ENCODE data around the gene ORC2. TPM values are rescaled to one million over a fixed set of nuclear protein-coding genes. Genes with fewer than 3 reads are reported as not detected.
A peak's percentile ranks its signal among the peaks of the same experiment; 100 is the strongest.
"Not testable (repeated sequence)": the region's sequence is repeated elsewhere in the genome, so short reads cannot be mapped to it uniquely, and the experiment has no call there.

ORC2 gene
- total RNA-seq, 1 experiment from 2014 or later = 12.0 TPM

DNA sequence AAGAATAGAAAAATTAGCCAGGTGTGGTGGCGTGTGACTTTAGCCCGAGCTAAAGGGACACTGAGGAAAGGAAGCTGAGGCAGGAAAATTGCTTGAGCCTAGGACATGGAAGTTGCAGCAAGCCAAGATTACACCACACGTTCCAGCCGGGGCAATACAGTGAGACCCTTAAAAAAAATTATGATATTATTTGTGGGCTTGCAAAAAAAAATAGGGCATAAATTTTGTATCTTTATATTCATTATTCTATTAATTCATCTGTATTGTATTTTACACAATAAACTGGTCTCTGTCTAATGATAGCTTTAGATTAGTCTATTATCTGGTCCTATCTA lies 18.1 kb downstream of the ORC2 start:
- in situ Hi-C loops (cut with HindIII; ENCODE audit: low pct_unique_long_range_greater_than_20kb, low sequenced_read_pairs) = no loop called here
- no peak for DNase-seq (ENCODE audit: low read depth, low spot score)

DNA sequence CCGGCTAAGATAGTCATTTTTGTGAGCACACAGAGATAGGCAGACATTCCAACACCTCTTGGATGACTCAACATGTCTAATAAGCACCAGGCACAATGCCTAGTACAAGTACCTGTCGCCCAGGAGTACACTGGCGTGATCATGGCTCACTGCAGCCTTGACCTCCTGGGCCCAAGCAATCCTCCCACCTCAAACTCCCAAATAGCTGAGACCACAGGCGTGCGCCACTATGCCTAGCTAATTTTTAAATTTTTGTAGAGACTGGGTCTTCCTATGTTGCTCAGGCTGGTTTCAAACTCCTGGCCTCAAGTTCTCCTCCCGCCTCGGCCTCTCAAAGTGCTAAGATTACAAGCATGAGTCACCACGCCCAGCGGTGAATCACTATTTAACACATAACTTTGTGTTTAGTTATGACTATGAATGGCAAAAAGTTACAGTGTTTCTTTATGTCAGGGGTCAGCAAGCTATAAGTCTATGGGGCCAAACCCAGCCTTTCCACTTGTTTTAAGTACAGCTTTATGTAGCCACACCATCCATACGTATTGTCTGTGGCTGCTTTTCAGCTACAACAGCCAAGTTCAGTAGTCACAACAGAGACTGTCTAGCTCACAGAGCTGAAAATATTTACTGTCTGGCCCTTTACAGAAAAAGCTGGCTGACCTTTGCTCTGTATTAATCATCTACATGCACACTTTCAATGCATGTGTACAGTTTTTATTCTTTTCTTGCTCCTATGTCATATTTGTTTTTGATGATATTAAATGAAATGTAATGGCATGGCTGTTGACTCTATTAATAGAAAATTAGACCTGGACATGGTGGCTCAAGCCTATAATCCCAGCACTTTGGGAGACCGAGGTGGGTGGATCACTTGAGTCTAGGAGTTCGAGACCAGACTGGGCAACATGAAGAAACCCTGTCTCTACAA lies 18.7 kb downstream of the ORC2 start:
- DNase-seq (ENCODE audit: low read depth, low spot score) = no peak
- in situ Hi-C loops (cut with HindIII; ENCODE audit: low pct_unique_long_range_greater_than_20kb, low sequenced_read_pairs) = no loop called here

DNA sequence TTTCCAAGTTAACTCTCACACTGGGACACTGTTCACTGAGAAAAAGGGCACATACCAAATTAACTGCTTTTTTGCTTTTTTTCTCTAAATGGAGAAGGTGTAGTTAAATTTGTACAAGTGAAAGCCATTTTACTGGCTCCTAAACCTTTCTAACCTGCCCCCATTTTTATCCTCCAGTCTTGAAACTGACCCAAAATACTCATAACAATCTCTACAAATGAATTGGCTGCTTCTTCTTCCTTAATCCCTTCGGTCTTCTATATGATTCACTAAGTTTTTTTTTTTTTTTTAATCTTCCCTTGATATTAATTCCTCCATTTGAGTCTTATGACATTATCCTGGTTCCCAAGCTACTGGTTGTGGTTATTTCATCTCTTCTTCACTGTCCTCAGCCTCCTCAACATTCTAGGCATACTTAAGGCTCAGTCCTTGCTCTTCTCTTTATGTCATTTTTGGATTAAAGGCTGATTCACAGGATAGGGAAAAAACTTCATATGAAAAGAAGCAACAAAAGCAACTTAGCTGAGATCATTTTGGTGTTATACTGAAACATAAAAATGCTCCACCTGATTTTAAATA lies 19.8 kb downstream of the ORC2 start:
- DNase-seq (ENCODE audit: low read depth, low spot score) = no peak

DNA sequence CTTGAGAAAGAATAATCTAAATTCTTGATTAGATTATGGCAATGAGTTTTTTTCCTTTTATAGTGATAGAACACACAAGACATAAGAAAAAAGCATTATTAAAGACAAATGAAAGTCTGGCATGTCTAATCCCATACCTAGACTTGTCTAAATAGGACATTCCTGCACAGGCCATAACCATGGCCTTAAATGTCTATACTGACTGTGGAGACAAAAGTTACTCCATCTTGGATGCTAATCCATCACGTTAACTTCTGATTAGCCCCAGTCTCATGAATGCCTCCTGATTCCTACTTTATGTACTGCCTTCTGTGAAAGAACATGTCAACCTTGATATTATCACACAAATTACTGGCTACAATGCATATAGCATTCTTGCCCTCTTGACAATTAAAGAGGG lies 23.6 kb downstream of the ORC2 start:
- in situ Hi-C loops (cut with HindIII; ENCODE audit: low pct_unique_long_range_greater_than_20kb, low sequenced_read_pairs) = no loop called here
- DNase-seq (ENCODE audit: low read depth, low spot score) = no peak

More for the DNA sequence above, 19.8 kb downstream of the ORC2 start:
- in situ Hi-C loops (cut with HindIII; ENCODE audit: low pct_unique_long_range_greater_than_20kb, low sequenced_read_pairs) = no loop called here

DNA sequence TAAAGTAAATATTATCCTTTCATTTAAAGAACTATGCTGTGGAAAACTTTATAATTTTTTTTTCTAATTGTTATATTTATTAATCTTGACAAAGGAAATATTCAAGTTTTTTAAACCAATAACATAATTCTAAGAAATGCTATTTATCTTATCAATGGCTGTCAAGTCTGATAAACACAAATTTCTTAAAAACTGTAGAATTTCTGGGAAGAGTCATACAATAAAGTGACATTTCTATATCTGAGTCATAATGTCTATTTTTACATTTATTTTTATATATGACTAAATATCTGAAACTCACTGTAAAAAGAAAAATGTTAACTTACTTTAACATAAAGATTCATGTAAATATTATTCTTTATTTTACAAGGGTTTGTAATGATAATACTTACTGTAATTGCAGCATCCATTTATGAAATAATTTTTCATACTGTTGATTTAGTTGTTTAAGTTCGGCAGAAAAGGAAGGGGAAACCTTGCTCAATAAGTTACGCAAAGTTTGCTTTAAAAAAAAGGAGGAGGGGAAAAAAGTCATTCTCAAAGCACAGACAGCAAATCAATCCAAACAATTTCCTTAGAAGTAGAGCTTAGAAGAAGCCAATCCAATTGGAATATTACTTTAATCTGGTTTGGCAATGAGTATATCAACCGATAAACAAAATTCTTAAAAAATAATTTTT lies 32.4 kb downstream of the ORC2 start:
- no peak for DNase-seq (ENCODE audit: low read depth, low spot score)
- in situ Hi-C loops (cut with HindIII; ENCODE audit: low pct_unique_long_range_greater_than_20kb, low sequenced_read_pairs) = no loop called here

DNA sequence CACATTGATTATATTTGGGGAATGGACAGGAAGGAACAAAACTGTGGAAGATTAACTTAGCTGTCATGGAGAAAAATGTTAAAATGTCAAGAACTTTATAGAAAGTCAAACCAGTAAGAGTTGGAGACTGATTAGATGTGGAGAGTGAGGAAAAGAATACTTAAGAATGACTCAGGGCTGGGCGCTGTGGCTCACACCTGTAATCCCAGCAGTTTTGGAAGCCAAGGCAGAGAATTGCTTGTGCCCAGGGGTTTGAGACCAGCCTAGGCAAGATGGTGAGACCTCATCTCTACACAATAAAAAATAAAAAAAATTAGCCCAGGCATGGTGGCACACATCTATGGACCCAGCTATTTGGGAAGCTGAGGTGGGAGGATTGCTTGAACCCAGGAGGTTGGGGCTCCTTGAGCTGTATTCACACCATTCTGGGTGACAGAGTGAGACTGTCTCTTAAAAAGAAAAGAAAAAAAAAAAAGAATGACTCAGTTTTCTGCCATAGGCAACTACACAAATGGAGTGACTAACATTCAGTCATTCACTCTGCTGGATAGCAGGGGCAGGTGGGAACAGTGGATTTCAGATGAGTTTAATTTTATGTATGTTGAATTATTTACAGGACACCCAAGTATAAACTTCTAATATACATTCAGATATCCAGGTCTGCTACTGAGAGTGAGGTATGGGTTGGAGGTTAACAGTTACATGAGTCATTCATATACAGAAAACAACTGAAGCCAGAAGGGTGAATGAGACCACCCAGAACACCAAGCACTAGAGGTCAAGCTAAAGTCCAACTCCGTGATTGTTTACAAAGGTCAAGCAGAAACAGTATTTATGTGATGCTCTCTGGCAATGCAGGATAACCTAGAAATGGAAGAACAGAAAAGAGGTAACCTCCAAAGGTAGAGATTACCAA lies 33.9 kb downstream of the ORC2 start:
- no peak for DNase-seq (ENCODE audit: low read depth, low spot score)
- in situ Hi-C loops (cut with HindIII; ENCODE audit: low pct_unique_long_range_greater_than_20kb, low sequenced_read_pairs) = no loop called here

DNA sequence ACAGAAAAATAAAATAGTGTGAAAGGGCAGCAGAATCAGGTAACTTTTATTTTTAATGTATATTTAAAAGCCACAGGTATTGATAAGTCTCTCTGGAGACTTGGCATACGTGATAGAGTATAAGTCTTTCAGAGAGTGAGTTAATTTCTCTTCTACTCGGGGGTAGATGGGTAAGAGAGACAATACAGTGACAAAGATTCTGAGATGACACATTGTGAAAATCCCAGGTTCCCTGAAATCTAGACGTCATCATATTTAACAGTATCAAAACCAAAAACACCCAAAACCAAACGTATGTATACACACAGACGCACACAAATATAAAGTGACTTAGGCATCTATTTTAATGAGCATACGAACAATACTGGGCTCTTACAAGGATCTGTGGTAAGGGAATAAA lies 41.0 kb downstream of the ORC2 start:
- DNase-seq (ENCODE audit: low read depth, low spot score) = no peak
- in situ Hi-C loops (cut with HindIII; ENCODE audit: low pct_unique_long_range_greater_than_20kb, low sequenced_read_pairs) = no loop called here

DNA sequence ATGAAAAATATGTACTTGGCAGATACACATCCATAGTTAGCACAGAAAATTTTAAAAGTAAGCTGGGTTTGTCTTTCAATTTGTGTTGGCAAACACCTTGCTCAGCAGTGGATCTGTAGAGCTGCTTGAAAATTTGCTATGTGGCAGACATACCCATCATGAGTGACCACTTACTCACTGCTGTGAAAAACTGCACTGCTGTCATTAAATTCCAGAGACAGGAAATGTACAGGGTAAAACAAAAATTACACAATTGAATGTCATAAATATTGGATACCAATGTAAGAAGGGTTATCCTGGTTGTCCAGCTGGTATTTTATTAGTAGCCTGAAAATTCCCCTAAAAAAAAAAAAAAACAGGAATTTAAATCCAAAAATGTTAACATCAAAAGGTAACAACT lies 49.8 kb downstream of the ORC2 start:
- in situ Hi-C loops (cut with HindIII; ENCODE audit: low pct_unique_long_range_greater_than_20kb, low sequenced_read_pairs) = no loop called here
- no peak for DNase-seq (ENCODE audit: low read depth, low spot score)

DNA sequence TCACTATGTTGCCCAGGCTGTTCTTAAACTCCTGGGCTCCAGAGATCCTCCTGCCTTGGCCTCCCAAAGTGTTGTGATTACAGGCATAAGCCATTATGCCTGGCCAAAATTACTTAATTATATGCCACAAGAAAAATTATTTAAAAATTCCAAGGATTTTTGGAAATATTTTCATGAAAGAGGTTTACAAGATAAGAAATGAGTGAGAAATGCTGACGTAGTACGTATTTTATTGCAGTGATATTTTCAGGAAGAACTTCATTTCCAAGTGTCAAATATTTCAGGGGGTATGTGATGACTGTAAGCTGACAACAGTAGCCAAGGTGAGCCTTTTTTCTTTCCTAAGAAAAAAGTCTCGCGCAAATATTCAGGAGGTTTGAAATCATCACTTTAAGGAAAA lies 53.5 kb downstream of the ORC2 start:
- in situ Hi-C loops (cut with HindIII; ENCODE audit: low pct_unique_long_range_greater_than_20kb, low sequenced_read_pairs) = no loop called here
- DNase-seq (ENCODE audit: low read depth, low spot score) = no peak

DNA sequence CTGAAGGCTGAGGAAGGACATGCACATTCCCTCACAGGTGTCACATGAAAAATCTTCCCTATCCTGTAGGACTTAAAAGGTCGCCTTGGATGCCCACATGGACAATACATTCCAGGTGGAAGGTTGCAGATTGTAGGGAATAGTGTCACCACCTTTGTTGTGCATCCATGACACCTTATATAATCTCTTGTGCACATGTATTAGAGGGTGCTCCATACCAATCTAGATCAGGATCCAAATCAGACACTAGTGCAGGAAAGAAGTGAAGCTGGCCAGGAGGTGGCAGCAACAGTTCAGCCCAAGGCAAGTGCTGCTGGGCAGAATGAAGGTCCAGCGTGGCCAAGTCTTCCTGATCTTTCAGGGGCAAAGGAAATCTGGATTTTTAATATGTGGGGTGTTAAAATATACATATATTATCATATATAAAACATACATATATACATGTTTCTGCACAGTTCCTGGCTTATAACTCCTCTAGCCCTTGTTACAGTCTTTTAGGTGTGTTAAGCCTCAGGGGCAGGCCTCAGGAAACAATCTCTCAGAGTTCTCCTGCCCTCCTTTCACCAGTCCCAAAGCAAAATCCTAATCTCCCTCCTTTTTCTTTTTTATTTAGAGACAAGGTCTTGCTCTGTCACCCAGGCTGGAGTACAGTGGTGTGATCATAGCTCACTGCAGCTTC lies 57.7 kb downstream of the ORC2 start:
- in situ Hi-C loops (cut with HindIII; ENCODE audit: low pct_unique_long_range_greater_than_20kb, low sequenced_read_pairs) = no loop called here
- DNase-seq (ENCODE audit: low read depth, low spot score) = peak; percentile 81

DNA sequence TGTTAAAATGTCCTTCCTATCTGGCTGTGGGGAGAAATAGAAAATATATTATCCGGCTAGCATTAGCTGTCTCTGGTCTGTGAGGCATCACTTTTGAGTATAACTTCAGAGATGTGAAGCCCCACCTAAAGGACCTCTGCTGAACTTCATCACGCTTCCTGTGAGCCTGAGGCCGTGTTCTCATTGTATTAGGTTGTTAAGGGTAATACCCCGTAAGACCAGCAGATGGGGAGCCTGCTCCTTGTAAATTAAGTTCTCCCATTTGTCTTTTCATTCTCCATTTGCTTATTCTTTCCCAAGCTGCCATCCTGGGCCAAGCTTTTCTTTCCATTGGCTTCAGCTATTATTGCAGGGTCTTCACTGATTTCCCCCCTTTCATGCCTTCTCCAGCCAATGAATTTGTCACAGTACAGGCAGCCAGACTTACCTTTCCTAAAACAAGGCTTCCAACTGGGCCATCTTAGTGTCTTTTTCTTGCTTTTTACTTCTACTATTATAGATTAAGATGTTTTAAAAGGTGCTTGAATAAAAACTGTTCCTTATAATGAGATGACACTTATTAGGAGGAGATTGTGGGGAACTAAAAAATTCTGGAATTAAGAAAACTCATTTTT lies 61.9 kb downstream of the ORC2 start:
- peak; percentile 92 for DNase-seq (ENCODE audit: low read depth, low spot score)
- in situ Hi-C loops (cut with HindIII; ENCODE audit: low pct_unique_long_range_greater_than_20kb, low sequenced_read_pairs) = no loop called here

DNA sequence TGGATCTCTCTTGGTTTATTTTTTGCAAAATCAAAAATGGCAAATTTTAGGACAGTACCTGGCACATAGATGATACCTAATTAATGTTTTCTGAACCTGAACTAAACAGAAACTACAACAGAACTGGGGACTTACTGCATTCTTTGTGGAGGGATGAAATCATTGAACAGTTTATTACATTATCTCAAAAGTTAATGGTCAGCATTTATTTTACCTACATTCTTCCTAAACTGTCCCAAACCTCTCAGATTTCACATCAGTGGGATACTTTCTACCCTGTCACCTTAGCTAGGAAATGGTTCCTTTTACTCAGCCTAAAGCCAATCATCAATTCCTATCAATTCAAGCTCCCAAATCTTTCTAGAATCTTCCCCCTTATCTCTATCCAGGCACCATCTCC lies 64.0 kb downstream of the ORC2 start:
- in situ Hi-C loops (cut with HindIII; ENCODE audit: low pct_unique_long_range_greater_than_20kb, low sequenced_read_pairs) = no loop called here
- DNase-seq (ENCODE audit: low read depth, low spot score) = no peak

DNA sequence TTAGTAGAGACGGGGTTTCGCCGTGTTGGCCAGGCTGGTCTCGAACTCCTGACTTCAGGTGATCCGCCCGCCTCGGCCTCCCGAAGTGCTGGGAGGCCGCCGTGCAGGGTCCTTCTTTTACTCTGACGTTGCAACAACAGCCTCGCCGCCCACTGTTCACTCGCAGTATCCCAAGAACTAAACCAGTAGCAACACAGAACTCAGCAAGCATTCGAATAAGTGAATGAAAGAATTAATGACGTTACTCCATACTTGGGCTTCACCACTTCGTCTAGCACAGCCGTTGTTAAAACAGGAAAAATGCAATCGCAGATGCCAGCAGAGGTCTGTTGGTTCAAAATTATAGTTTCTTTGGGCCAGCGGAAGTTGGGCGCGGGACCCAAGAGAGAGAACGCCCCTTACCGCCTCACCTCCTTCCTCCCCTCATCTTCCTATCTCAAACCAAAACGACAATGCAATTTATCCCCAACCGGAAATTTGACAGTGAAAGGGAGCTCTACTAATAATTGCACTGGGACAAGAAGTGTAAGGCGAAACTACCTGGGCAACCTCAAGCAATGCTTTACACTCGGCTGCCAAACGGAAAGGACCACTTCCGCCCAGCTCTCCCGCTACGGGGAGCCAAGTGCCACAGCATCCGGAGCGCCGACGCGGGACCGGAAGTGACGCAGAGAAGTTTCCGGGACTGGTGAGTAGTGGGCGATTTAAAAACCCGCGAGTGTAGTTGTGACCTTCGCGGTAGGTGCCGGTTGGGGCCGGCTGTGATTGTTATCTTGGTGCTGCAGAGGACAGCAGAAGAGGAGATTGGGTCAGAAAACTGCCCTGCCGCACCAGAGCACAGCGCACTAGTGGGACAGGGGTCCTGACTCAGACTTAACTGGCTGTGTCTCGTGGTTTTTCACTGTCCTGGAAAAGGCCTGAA lies 74.5 kb downstream of the ORC2 start, which contains the start of the genes NIF3L1 and PPIL3:
Gene NIF3L1 (plus strand): TSS at position 668 of the 922 bp plus-strand sequence. CDS start 2,573 bp downstream, outside the sequence.
Gene PPIL3 (minus strand): TSS at position 374 of the 922 bp plus-strand sequence. CDS start 1,462 bp downstream, outside the sequence.
- in situ Hi-C loops (cut with HindIII; ENCODE audit: low pct_unique_long_range_greater_than_20kb, low sequenced_read_pairs) = no loop called here
- DNase-seq (ENCODE audit: low read depth, low spot score) = peak; percentile 97

DNA sequence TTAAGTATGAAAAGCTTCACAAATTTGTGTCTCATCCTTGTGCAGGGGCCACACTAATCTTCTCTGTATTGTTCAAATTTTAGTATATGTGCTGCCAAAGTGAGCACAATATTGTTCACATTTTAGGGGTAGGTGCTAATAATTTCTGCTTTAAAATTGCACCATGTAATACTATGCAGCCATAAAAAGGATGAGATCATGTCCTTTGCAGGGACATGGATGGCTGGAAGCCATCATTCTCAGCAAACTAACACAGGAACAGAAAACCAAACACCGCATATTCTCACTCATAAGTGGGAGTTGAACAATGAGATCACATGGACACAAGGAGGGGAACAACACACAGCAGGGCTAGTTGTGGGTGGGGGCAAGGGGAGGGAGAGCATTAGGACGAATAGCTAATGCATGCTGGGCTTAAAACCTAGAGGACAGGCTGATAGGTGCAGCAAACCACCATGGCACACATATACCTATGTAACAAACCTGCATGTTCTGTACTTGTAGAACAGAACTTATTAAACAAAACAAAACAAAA lies 81.7 kb downstream of the ORC2 start:
- in situ Hi-C loops (cut with HindIII; ENCODE audit: low pct_unique_long_range_greater_than_20kb, low sequenced_read_pairs) = not testable (repeated sequence)

DNA sequence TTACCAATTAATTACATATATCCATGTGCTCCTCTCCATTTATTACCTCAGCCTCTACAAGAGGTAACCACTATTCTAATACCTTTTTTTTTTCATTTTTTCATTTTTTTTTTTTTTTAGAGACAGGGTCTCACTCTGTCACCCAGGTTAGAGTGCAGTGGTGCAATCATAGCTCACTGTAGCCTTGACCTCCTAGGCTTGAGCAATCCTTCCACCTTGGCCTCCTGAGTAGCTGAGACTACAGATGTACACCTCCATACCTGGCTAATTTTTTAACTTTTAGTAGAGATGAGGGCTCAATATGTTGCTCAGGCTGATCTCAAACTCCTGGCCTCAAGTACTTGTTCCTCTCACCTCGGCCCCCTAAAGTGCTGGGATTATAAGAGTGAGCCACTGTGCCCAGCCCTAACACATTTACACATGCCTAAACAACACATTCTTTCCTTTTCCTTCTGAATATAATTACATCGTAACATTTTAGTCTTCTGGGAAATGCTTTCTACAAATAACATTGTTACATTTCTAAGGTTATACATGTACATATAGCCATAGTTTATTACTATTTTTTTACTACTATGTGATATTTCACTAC lies 85.1 kb downstream of the ORC2 start:
- in situ Hi-C loops (cut with HindIII; ENCODE audit: low pct_unique_long_range_greater_than_20kb, low sequenced_read_pairs) = no loop called here
- DNase-seq (ENCODE audit: low read depth, low spot score) = no peak

More for the DNA sequence above, 81.7 kb downstream of the ORC2 start:
- DNase-seq (ENCODE audit: low read depth, low spot score) = not testable (repeated sequence)

Measured in SK-MEL-5 (cell line).